Measurements from ENCODE around the gene CRYBA2.

DNA sequence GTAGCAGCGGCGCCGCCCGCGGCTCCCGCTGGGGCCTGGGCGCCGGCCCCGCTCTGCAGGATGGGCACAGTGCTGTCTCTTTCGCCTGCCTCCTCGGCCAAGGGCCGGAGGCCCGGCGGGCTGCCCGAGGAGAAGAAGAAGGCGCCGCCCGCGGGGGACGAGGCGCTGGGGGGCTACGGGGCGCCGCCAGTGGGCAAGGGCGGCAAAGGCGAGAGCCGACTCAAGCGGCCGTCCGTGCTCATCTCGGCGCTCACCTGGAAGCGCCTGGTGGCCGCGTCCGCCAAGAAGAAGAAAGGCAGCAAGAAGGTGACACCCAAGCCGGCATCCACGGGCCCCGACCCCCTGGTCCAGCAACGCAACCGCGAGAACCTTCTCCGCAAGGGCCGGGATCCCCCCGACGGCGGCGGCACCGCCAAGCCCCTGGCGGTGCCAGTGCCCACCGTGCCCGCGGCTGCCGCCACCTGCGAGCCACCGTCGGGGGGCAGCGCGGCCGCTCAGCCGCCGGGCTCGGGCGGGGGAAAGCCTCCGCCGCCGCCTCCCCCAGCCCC lies 33.4 kb downstream of the CRYBA2 start:
- no peak for TF ChIP-seq POLR2A (IDR thresholded peaks at IDR 0.05; ENCODE audit: low read depth, low read length)
- TF ChIP-seq POLR2AphosphoS5 (IDR thresholded peaks at IDR 0.05; ENCODE audit: insufficient read depth, low read depth, low read length) = no peak
- TF ChIP-seq, protein P1, sequence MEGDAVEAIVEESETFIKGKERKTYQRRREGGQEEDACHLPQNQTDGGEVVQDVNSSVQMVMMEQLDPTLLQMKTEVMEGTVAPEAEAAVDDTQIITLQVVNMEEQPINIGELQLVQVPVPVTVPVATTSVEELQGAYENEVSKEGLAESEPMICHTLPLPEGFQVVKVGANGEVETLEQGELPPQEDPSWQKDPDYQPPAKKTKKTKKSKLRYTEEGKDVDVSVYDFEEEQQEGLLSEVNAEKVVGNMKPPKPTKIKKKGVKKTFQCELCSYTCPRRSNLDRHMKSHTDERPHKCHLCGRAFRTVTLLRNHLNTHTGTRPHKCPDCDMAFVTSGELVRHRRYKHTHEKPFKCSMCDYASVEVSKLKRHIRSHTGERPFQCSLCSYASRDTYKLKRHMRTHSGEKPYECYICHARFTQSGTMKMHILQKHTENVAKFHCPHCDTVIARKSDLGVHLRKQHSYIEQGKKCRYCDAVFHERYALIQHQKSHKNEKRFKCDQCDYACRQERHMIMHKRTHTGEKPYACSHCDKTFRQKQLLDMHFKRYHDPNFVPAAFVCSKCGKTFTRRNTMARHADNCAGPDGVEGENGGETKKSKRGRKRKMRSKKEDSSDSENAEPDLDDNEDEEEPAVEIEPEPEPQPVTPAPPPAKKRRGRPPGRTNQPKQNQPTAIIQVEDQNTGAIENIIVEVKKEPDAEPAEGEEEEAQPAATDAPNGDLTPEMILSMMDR (IDR thresholded peaks at IDR 0.05; ENCODE audit: extremely low read depth in 1 of 2, insufficient read depth in 1 of 2, low read depth in 1 of 2, low read length in 2 of 2) = no peak
- TF ChIP-seq FOS (IDR thresholded peaks at IDR 0.05; ENCODE audit: borderline replicate concordance, insufficient read depth, low read length) = no peak
- TF ChIP-seq, protein P2, sequence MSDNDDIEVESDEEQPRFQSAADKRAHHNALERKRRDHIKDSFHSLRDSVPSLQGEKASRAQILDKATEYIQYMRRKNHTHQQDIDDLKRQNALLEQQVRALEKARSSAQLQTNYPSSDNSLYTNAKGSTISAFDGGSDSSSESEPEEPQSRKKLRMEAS (IDR thresholded peaks at IDR 0.05; ENCODE audit: insufficient read depth, insufficient read length) = no peak
